CD4-positive, alpha-beta T cell (primary cell): ENCODE data around the gene HECTD4. TPM values are rescaled to one million over a fixed set of nuclear protein-coding genes. Genes with fewer than 3 reads are reported as not detected.
A peak's percentile ranks its signal among the peaks of the same experiment; 100 is the strongest.

Experiments used
- ATAC-seq: fragments of 200-7000 bp; cut with Tn5 transposase; one replicate; pipeline ENCODE4 v1.10.0; 2022; ENCODE audit warnings: mild to moderate bottlenecking; ENCODE audit not compliant: poor library complexity
- CTCF ChIA-PET: fragments of 350-600 bp; sonication (Branson Sonifier 250); formaldehyde crosslinking; loops from one replicate; lab custom pipeline; 2021; ENCODE audit warnings: antibody characterized with exemption, inconsistent platforms; lab: Charles Lee
- POLR2A ChIA-PET: fragments of 350-600 bp; sonication (Branson Sonifier 250); formaldehyde crosslinking; loops from one replicate; lab custom pipeline; 2021; ENCODE audit warnings: antibody characterized with exemption, inconsistent platforms; lab: Charles Lee
- DNase-seq, 14 experiments: peaks; one replicate each; pipeline ENCODE4 v3.0.0-alpha.2; 2013 to 2020; ENCODE audit warnings: mixed read lengths in 2 of 14
- H3K27ac ChIP-seq, 2 donors: one replicate each; pipeline versions ENCODE4 v1.5.1 to v1.7.0; 2013; ENCODE audit warnings: low read length in 2 of 2, low read depth in 1 of 2, mild to moderate bottlenecking in 1 of 2
- H3K27me3 ChIP-seq, 2 experiments: 1 replicate in 1 of 2; 2 replicates in 1 of 2; pipeline versions ENCODE4 v1.6.1 to v1.7.0; 2013; ENCODE audit warnings: low read length in 2 of 2, control low read depth in 1 of 2, mild to moderate bottlenecking in 1 of 2, moderate library complexity in 1 of 2; ENCODE audit not compliant: insufficient read depth in 2 of 2, control insufficient read depth in 1 of 2
- H3K36me3 ChIP-seq: one replicate; pipeline ENCODE4 v1.6.1; 2013; ENCODE audit warnings: low read length, control low read depth; ENCODE audit not compliant: insufficient read depth
- H3K4me1 ChIP-seq: one replicate; pipeline ENCODE4 v1.6.1; 2013; ENCODE audit warnings: low read length, control low read depth; ENCODE audit not compliant: insufficient read depth
- H3K4me3 ChIP-seq: one replicate; pipeline ENCODE4 v1.5.1; 2013; ENCODE audit warnings: mild to moderate bottlenecking, low read length, moderate library complexity
- H3K9me3 ChIP-seq, 2 experiments: 1 replicate in 1 of 2; 2 replicates in 1 of 2; pipeline versions ENCODE4 v1.6.1 to v1.7.0; 2013; ENCODE audit warnings: low read length in 2 of 2, mild to moderate bottlenecking in 2 of 2, control low read depth in 1 of 2, moderate library complexity in 1 of 2; ENCODE audit not compliant: control insufficient read depth in 1 of 2, insufficient read depth in 1 of 2
- H3K27ac Mint-ChIP-seq: one replicate; pipeline ENCODE4 v1.8.0; 2020; ENCODE audit warnings: mixed read lengths
- H3K27me3 Mint-ChIP-seq: one replicate; pipeline ENCODE4 v1.8.0; 2021; ENCODE audit warnings: mixed read lengths
- H3K36me3 Mint-ChIP-seq: one replicate; pipeline ENCODE4 v1.8.0; 2021; ENCODE audit warnings: low read depth, mixed read lengths
- H3K4me1 Mint-ChIP-seq: one replicate; pipeline ENCODE4 v1.8.0; 2021; ENCODE audit warnings: low read depth, mixed read lengths
- H3K4me3 Mint-ChIP-seq: one replicate; pipeline ENCODE4 v1.8.0; 2020; ENCODE audit warnings: mild to moderate bottlenecking, mixed read lengths
- H3K9me3 Mint-ChIP-seq: one replicate; pipeline ENCODE4 v1.8.0; 2020; ENCODE audit warnings: mixed read lengths
- CTCF ChIP-seq: fragments of 200-600 bp; IDR thresholded peaks from one replicate; pipeline ENCODE4 v1.8.0; 2022; ENCODE audit warnings: antibody characterized with exemption, mild to moderate bottlenecking
- intact Hi-C, 2 experiments: fragments of 100-400 bp; cut with DNase I in 1 of 2; cut with micrococcal nuclease in 1 of 2; formaldehyde crosslinking; loops; one replicate each; pipeline versions ENCODE4 v1.15.1 to v1.9.0; 2023 to 2025; cut with DNase I, micrococcal nuclease
- total RNA-seq, 174 experiments: library from RNA in 2 of 174; stranded (reverse) in 2 of 174; gene quantifications; one replicate each; pipeline ENCODE4 v1.2.3 and lab custom pipeline; 2021 to 2026

Gene HECTD4
- total RNA-seq, 2 experiments from 2014 or later: 40.2 to 43.3 TPM

DNA sequence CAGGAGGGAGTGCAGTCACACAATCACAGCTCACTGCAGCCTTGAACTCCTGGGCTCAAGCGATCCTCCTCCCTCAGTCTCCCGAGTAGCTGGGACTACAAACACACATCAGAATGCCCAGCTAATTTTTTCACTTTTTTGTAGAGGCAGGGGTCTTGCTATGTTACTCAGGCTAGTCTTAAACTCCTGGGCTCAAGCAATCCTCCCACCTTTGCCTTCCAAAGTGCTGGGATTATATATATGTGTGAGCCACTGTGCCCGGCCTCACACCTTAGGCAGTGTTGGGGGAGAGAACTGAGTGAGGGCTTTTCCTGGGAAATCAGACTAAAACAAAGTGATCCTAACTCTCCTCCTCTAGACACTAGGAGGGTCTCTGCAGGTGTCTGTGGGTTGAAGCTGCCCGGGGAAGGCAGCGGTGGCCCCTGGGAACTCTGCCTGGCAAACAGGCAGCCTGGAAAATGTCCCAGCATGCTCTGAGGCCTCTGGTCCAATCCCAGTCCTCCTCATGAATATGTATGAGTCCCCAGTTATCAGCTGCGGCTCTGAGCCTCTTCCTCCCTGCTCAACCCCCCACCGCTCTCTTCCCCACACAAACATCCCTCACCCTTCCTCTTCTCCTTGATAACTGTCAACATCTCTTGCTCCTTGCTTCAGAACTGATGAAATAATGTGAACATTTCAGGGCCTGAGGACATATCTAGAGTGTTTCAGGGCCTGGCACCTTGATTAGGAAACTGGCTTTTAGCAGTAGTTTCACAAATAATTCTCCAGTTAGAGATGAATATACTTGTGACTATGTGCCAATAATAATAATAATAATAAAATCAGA is 265.8 kb downstream of the HECTD4 start:
- Mint-ChIP-seq H3K27ac (no peak overlapping the region), H3K4me1 (peaks cover 9% of the 10 kb centered on the region), H3K36me3 (no peaks in the 10 kb centered on the region), H3K27me3 (no peaks in the 10 kb centered on the region), H3K4me3 (no peak overlapping the region), H3K9me3 (no peaks in the 10 kb centered on the region)
- intact Hi-C loops: no loop called here
- DNase-seq: peak in 5 of 14 experiments; percentile 25 to 48 (median 30)
- H3K27ac ChIP-seq: no peak overlapping the region
- peak; percentile 39 for ATAC-seq
- peaks cover 7% of the 10 kb centered on the region for H3K4me1 ChIP-seq
- no peak overlapping the region for H3K4me3 ChIP-seq
- H3K9me3 ChIP-seq: no peaks in the 10 kb centered on the region
- no peaks in the 10 kb centered on the region for H3K36me3 ChIP-seq
- CTCF ChIA-PET: no interaction called here
- POLR2A ChIA-PET: interaction anchor here (1.1 to 2.3 kb wide), 3 partner anchors 9 to 102 kb away, joined by 3 to 10 read pairs (median 6); partner anchors contain the start of gene TRAFD1
- no peaks in the 10 kb centered on the region for H3K27me3 ChIP-seq
- no peak for TF ChIP-seq CTCF

DNA sequence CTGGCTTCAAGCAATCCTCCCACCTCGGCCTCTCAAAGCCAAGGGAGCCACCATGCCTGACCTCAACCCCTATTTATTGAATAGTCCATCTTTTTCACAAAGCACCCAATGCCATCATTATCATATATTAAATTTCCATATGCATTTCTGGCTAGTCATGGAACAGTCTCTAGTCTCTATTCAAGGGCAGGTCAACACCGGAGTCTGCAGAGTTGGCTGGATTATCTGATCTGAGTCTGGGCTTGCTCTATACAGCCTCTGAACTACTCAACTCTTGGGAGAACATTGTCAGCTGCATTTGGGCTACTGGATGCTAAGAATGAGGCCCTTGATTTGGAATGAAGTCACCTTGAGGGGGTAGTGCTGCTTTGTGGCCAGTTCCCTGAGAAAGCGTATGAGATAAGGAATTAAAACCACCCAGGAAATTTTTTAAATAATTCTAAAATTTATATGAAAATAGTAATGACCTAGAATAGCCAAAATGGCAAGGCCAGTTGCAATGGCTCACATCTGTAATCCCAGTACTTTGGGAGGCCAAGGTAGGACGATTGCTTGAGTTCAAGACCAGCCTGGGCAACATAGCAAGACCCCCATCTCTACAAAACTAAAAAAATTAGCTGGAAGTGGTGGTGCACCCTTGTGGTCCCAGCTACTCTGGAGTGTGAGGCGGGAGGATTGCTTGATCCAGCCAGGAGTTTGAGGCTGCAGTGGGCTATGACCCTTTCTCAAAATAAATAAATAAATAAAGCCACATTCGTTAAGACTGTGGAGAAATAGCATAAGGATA is 266.8 kb downstream of the HECTD4 start:
- intact Hi-C loops: no loop called here
- Mint-ChIP-seq H3K4me3 (no peak overlapping the region), H3K27me3 (no peaks in the 10 kb centered on the region), H3K9me3 (no peaks in the 10 kb centered on the region), H3K27ac (no peak overlapping the region), H3K36me3 (no peaks in the 10 kb centered on the region), H3K4me1 (peaks cover 9% of the 10 kb centered on the region)
- DNase-seq (no peak), ATAC-seq (no peak)
- Histone ChIP-seq H3K4me3 (no peak overlapping the region), H3K27ac (no peak overlapping the region), H3K27me3 (no peaks in the 10 kb centered on the region), H3K4me1 (peaks cover 7% of the 10 kb centered on the region), H3K9me3 (no peaks in the 10 kb centered on the region), H3K36me3 (no peaks in the 10 kb centered on the region)
- POLR2A ChIA-PET: interaction anchor here (1.0 to 2.3 kb wide), 2 partner anchors 10 to 15 kb away, joined by 3 to 10 read pairs; partner anchors contain the start of gene TRAFD1
- CTCF ChIA-PET: no interaction called here
- no peak for TF ChIP-seq CTCF

- ATAC-seq: no peak
- Histone ChIP-seq H3K27me3 (no peaks in the 10 kb centered on the region), H3K36me3 (no peaks in the 10 kb centered on the region), H3K4me1 (peaks cover 20% of the 10 kb centered on the region), H3K9me3 (no peaks in the 10 kb centered on the region), H3K4me3 (no peak overlapping the region), H3K27ac (no peak overlapping the region)
- peaks cover 13% of the 10 kb centered on the region for H3K36me3 Mint-ChIP-seq
- no peak for TF ChIP-seq CTCF
- intact Hi-C loops: no loop called here
- H3K9me3 Mint-ChIP-seq: no peaks in the 10 kb centered on the region
- H3K4me3 Mint-ChIP-seq: peak overlapping the region; percentile 27
- H3K27me3 Mint-ChIP-seq: no peaks in the 10 kb centered on the region
- H3K4me1 Mint-ChIP-seq: peaks cover 26% of the 10 kb centered on the region
- no peak overlapping the region for H3K27ac Mint-ChIP-seq
- DNase-seq: no peak
- ChIA-PET CTCF (interaction anchor here (1.5 kb wide), 1 partner anchor 18 kb away, joined by 3 read pairs; no protein-coding TSS in a partner anchor), POLR2A (no interaction called here)
Measured at GRCh38 chr12:112112409-112113133, 269.7 kb downstream of the HECTD4 start.
